ENCODE measurements around the gene PCCB.

DNA sequence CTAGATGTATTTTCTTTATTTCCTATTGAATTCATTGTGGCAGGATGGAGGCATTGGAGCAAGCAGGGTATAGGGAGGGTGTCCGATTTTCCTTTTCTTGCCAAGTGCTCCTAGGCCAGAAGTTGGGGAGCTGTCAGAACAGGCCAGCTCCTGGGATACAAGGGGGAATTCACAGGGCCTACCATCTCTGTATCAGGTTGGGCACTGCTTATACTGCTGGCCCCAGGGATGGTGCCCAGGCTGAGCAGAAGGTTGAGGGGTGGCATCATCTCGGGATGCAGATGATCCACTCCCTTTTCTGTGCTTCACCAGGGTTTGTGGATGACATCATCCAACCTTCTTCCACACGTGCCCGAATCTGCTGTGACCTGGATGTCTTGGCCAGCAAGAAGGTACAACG, 79.5 kb downstream of the PCCB start:
- TF ChIP-seq GATA2 (IDR thresholded peaks at IDR 0.05; ENCODE audit: low read depth, low read length) (no peak), GATA3 (IDR thresholded peaks at IDR 0.05; ENCODE audit: low read depth, low read length) (no peak)
